SKM-1 (cell line): ENCODE measurements around the gene LRRC8E.

Experiments
- DNase-seq: peaks from one replicate; lab custom pipeline; 2025; ENCODE audit not compliant: unreplicated experiment; lab: John Stamatoyannopoulos, UW

LRRC8E gene

DNA sequence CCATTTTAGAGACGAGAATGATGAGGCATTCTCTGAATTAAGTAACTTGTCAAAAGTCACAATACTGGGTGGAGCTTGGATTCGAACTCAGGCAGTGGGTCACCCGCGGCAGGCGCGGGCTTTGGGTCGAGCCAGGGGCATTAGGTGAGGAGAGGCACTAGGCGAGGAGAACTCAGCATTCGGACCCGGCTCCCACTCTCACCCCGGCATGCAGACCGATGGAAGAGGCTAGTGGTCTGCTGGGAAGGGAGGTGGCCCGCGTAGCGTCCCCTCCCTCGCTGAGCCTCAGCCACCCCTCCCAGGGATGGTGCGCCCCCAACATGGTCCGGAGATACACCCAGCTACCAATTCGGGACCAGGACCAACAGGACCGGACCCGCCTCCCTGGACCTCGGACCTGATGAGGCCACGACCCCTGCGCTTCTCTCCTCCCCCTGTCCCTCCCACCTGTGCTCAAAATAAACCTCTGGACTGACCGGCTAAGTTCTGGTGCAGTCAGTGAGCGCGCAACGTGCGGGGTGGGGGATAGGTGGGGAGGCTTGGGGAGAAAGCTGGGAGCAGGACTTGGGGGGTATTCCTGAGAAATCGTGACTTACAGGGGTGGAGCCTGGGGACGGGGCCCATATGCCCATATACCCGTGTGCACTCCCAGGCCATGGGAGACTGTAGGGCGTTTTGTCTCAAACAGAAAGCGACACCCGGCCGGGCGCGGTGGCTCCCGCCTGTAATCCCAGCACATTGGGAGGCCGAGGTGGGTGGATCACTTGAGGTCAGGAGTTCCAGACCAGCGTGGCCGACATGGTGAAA is 30.5 kb downstream of the LRRC8E start:
- DNase-seq, result no peak

GRCh38 chr19:7919610-7920518 is 31.6 kb downstream of the LRRC8E start, which contains the start of gene SNAPC2:
Gene SNAPC2, plus strand, starts transcription at chr19:7920338. Its CDS starts 29 bp downstream, at chr19:7920367.
- DNase-seq, result peak; percentile 79

GRCh38 chr19:7920519-7921301 is 32.4 kb downstream of the LRRC8E start:
- DNase-seq, result peak; percentile 99

DNA sequence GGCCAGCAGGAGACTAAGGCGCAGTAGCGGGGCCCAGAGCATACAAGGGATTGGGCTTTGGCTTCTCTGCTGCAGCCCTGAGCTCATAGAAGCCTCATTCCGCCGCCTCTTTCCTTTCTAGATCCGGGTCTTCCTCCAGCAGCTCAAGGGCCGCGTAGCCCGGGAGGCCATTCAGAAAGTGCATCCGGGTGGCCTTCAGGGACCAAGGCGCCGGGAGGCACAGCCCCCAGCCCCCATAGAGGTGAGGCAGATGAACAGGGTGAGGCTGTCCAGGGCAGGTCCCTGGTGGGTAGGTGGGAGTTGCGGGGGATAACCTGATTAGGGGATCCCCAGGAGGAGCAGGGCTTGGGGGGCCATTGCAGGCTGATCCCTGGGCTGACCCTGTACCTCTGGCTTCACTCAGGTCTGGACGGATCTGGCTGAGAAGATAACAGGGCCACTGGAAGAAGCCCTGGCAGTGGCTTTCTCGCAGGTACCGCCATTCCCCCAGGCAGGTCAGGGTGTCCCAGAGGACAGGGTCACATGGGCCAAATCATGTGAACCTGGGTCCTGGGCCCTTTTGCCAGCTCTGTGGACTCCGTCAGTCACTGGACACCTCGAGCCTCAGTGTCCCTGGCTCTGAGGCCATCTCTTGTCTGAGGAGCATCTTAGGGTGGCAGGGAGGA is 33.1 kb downstream of the LRRC8E start:
- no peak for DNase-seq

DNA sequence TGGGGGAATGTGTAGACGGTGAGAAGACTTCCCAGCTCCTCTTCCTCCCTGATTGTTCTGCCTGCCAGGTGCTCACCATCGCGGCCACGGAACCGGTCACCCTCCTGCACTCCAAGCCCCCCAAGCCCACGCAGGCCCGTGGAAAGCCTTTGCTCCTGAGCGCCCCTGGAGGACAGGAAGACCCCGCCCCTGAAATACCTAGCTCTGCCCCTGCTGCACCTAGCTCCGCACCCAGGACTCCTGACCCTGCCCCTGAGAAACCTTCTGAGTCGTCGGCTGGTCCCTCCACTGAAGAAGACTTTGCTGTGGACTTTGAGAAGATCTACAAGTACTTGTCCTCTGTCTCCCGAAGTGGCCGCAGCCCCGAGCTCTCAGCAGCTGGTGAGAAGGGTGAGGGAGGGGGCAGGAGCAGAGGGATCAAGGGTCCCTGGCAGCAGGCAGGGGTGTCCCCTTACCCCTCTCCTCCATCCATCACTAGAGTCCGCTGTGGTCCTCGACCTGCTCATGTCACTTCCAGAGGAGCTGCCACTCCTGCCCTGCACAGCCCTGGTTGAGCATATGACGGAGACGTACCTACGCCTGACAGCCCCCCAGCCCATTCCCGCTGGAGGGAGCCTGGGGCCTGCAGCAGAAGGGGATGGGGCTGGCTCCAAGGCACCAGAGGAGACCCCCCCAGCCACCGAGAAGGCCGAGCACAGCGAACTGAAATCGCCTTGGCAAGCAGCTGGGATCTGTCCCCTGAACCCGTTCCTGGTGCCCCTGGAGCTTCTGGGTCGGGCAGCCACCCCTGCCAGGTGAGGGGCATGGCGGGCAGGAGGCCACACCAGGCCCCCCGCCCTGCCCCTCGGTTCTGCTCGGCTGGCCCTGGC is 33.9 kb downstream of the LRRC8E start:
- DNase-seq, result no peak

DNA sequence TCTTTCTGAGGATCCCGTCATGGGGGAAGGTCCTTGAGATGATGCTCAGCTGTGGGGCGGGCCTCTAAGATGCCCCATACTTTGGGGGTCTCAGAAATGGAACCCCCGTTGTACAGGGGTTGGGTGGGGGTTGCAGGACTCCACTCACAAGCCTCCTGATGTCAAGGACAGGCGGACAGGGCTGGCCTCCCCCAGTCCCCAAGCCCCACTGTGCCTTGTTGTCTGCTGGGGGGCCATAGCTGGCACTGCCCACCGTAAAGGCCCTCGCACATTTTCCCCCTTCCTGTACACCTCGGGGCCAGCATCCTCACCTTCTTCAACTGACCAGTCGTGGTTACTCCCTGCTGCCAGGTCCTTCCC is 34.5 kb downstream of the LRRC8E start:
- no peak for DNase-seq

DNA sequence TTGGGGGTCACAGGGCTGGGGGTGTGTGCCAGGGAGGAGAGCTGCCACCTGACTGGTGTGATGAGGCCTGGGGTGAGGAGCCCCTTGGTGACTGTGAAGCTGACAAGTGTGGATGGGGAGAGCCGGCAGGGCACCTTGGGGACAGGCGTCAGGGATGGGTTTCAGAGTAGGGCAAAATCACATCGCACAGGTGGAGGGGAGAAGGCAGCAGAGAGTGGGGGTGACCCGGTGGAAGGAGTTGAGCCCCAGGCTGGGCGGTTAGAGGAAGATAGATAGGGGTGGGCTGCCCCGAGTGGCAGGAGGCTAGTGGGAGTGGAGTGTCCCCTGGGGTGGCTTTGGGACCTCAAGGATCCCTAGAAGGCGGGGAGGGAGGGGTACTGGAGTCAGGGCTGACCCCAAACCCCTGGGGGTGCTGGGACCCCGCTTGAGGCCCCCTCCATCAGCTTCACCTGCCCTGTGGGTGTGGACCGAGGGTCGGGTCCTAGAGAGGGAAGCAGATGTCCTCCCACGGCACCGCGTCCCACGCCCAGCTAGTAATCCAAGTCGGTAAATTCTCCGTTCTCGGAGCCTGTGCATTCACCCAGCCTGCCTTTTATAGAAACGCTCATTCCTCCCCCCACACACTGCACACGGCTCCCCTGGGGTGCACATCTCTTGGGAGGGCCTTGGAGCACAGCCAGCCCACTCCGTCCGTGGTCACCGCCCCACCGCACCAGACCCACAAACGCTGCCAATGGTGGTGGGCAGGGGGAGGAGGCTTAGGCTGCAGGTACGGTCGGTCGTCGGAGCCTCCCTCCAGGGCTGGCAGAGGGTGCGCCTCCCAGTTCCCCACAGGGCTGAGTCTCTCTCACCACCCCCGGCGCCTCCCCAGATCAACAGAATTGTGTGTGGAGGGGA is 35.2 kb downstream of the LRRC8E start:
- DNase-seq, result no peak

DNA sequence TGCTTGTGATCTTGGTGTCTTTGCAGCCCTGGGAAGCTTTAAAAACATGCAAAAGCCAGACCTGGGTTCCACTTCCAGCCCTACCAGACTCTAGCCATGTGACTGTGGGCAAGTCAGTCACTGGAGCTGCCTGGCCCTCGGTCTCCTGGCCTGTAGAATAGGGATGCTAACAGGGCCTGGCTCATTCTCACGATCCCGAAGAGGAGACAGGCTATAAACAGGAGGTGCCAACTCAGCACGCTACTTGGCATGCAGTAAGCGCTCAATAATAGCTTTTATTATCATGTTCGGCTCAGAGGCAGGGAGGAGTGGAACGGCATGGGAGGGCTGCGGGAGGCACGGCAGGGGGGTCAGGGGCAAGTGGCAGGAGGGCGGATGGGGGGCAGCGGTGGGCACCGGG is 35.9 kb downstream of the LRRC8E start:
- DNase-seq, result no peak

DNA sequence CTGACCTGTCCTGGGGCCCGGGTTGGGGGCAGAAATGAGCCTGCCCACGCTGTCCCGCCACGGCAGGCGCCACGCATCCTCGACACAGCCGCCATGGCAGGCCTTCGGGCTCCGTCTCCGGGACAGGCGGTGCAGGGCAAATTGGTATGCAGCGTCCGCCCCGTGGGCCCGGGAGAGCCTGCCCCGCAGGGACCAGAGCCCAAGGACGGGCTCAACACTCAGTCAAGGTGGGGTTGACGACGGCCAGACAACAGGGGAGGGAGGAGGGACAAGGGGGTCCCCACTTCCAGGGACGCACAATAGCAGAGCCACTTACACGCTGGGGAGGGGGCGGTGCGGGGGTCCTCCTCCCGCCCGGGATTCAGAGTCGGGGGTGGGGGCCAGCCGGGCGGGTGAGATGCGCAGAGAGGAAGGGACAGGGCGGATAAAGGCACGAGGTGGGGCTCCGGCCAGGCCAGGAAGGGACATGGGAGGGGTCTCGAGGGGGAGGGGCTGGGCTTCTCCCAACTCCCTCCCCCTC is 36.4 kb downstream of the LRRC8E start:
- DNase-seq, result no peak

DNA sequence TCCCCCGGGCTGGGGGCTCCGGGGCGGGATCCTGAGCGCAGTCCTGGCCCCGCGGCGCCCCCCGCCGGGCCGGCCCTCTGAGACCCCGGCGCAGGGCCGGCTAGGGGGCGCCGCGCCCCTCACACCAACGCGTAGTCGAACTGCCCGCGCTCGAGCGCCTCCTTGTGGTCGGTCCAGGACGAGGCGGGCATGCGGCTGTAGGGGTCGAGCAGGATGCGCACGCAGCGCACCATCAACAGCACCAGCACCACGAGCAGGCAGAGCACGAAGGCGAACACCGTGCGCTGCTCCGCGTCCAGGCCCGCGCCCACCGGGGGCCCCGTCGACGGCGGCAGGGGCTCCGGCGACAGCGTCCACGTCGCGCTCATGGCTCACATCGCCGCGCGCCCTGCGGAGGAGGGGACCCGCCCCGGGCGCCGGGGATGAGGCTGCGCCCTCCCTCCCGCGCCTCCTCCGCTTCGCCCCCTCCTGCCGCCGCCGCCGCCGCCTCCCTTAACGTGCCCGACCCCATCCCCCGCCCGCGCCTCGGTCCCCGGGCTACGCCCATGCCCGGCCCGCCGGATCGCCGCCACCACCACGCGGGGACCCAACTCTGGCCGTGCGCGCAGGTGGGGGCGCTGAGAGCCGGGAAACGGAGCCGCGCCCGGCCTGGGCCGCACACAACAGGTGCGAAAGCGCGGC is 37.0 kb downstream of the LRRC8E start:
- peak; percentile 52 for DNase-seq

DNA sequence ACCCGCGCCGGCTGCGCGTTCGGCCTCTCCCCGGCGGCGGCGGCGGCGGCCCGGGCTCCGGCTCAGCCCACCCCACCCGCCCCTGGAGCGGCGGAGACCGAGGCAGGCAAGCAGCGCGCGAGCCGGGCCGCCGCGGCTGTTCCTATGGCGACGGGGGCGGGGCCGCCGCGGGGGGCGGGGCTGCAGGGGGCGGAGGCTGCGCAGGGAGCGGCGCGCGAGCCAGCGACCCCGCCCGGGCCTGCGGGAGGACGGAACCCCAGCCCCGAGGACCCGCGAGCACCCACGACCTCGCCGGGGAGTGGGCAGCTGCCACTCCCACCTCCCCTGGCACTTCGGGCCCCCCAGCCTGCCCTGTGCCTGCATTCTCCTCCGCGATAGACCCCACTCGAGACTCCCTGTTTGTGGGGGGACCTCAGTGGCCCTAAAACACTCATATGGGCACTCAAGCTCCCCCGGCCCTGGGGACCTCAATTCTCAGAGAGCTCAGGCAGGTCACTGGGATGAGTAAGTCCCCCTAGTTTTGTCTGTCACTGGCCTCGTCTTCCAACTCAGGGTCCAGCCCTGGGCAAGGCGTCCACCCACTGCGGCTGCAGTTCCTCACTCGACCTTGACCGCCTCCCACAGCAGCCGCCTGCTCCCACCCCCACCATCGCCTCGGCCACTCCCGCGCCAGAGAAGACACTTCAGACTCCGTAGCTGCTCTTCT is 37.9 kb downstream of the LRRC8E start, which contains the start of gene CTXN1:
Gene CTXN1, minus strand, starts transcription at position 115 of the 706 bp plus-strand sequence. CDS start 597 bp downstream, outside the sequence.
- no peak for DNase-seq

- DNase-seq, result no peak
These were observed 38.7 kb downstream of the LRRC8E start for GRCh38 chr19:7926727-7927604.

- no peak for DNase-seq
These were observed 39.5 kb downstream of the LRRC8E start for GRCh38 chr19:7927605-7928333.

GRCh38 chr19:7928334-7928706 is 40.0 kb downstream of the LRRC8E start:
- DNase-seq, result no peak
